GM12873 (cell line): ENCODE data around the gene GPR107.

Source experiments
- TF ChIP-seq, protein P1 (sequence below): IDR thresholded peaks from 2 replicates; pipeline ENCODE4 v1.5.1; 2012; ENCODE audit warnings: low read depth, mild to moderate bottlenecking, moderate library complexity, low read length, control low read depth; ENCODE audit not compliant: insufficient read depth; ENCODE audit errors: missing control alignments

Gene GPR107

DNA sequence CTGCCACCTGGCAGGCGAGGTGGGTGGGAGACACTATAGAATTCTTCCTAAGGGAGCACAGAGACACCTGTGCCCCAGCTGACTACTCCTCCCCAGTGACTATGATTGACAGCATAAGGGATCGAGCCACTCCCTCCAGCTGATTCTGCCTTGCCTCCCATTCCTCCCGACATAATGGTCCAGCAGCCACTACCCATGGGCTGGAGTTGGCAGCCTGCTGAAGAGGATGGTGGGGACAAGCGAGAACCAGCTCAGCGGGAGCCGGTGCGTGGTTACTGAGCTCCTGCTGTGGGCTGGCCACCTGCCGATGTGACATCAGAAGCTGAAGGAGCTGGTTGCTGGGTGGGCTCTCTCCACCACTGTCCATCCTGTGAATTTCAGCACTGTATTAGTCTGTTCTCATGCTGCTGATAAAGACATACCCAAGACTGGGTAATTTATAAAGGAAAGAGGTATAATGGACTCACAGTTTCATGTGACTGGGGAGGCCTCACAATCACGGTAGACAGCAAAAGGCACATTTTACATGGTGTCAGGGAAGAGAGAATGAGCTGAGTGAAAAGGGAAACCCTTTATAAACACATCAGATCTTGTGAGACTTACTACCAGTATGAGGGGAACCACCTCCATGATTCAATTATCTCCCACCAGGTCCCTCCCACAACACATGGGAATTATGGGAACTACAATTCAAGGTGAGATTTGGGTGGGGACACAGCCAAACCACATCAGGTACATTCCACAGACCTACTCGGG, 106.4 kb downstream of the GPR107 start:
- TF ChIP-seq, protein P1, sequence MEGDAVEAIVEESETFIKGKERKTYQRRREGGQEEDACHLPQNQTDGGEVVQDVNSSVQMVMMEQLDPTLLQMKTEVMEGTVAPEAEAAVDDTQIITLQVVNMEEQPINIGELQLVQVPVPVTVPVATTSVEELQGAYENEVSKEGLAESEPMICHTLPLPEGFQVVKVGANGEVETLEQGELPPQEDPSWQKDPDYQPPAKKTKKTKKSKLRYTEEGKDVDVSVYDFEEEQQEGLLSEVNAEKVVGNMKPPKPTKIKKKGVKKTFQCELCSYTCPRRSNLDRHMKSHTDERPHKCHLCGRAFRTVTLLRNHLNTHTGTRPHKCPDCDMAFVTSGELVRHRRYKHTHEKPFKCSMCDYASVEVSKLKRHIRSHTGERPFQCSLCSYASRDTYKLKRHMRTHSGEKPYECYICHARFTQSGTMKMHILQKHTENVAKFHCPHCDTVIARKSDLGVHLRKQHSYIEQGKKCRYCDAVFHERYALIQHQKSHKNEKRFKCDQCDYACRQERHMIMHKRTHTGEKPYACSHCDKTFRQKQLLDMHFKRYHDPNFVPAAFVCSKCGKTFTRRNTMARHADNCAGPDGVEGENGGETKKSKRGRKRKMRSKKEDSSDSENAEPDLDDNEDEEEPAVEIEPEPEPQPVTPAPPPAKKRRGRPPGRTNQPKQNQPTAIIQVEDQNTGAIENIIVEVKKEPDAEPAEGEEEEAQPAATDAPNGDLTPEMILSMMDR, result no peak

DNA sequence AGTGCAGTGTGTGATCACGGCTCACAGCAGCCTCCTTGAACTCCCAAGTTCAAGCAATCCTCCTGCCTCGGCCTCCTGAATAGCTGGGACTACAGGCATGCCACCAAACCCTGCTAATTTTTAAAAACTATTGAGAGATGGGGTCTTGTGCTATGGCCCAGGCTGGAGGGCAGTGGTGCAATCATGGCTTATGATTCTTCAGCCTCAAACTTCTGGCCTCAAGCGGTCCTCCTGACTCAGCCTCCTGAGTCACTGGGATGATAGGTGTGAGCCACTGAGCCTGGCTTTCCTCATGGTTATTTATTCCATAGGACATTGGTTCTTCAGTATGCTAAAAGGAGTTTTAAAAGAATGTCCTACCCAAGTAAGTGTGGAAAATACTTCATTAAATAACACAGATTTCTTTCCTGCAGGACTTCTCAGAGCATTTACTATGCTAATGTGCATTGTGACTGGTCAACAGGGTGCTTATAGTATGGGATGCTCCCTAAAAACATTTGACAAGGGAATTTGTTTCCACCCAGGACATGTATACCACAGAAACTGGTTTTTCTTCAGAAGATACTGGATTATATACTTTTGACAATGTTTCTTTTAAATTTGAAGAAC, 107.3 kb downstream of the GPR107 start:
- TF ChIP-seq, protein P1, result no peak

DNA sequence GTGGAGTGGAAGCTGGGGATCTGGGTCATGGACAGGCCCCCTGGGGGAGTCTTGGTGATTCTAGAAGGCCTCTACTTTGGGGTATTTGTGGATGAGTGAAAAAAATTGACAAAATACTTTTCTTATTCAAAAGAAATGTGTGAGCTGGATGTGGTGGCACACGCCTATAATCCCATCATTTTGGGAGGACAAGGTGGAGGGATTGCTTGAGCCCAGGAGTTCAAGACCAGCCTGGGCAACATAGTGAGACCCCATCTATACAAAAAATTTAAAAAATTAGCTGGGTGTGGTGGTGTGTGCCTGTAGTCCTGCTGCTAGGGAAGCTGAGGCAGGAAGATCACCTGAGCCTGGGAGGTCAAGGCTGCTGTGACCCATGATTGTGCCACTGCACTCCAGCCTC, 111.9 kb downstream of the GPR107 start:
- TF ChIP-seq, protein P1, result no peak

DNA sequence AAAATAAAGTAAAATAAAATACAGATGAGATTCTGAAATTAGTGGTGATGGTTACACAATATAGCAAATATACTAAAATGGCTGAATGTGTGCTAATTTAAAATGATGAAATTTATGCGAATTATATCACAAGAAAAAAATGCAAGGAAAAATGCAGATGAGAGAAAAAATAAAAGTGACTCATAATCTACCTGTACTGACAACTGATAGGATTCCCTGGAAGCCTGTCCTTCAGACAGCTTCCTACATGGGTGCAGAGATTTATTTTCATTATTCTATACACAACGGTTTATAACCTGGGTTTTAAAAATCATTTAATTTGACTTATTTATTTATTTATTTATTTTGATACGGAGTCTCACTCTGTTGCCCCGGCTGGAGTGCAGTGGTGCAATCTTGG, 112.7 kb downstream of the GPR107 start:
- TF ChIP-seq, protein P1, result no peak

DNA sequence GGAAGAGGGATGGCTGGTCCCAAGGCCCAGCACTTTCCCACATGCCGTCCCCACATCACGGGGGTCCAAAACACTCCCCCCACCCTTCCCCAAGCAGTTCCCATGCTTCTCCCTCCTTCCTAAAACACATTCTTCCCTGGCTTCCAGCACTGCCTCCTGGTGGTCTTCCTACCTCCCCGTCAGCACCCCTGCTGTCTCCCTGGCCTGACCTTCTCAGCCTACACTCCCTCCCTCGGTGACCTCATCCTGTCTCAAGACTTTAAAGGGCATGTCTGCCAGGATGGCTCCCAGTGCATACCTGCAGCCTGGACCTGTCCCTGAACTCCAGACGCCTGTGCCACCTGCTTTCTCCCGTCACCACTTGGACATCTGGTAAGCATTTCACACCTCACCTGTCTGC, 114.2 kb downstream of the GPR107 start:
- TF ChIP-seq, protein P1, result no peak

DNA sequence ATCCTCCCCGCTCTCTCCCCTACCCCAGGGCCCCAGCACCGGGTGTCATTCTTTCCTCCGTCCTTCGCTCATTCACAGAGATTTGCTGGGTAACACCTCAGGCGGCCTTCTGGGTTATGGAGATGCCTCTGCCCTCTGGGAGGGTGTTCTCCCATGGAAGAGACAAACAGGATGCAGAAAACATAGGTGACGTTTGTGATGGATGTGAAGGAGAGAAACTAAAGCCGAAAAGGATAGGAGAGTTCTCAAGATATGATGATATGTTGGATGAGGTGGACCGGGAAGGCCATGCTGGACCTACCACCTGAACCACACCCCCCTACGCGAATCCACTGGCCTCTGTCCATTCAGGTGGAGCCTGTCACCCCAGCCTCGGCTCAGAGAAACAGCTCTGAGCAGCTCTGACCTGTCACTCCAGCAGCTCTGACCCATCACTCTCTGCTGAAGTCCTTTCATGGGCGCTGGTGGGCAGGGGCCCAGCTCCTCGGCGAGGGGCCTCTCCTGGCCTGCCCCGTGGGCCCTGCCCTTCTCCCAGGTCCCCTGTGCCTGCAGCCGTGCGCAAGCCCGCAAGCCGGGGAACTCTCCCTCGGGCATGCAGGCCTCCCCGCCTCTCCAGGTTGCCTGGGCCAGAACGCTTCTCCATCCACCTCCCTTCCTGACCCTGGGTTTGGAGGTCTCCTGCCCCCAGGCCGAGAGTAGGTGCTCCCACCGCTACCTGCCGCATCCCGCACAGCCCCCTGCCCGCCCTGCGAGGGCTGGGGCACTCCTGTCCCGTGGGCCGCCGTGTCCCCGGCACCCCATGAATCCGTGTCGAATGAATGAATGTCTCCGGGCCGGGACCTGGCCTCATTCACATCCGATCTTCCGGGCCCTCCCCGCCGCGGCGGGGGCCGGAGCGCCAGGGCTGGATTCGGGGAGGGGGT, 117.8 kb downstream of the GPR107 start:
- TF ChIP-seq, protein P1, result no peak
